Measurements from ENCODE around the gene TMEM150C.

DNA sequence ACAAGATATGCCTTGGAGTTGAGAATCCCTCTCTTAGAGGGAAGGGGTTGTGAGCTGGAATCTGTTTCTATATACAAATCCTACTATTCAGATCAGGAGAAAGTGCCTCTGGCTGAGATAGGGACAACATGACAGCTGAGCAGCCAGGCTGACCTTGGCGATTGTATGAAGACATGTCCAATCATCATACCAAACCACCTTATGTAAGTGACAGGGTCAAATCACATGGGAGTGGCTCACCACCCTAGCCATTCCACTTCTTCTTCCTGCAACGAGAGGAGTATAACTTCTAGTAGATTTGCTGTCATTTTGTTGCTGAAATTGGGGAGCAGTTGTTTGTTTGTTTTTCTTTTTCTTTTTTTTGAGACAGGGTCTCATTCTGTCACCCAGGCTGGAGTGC is 48.3 kb upstream of the TMEM150C start:
- no peak for TF ChIP-seq POLR2AphosphoS5 (IDR thresholded peaks at IDR 0.05)
- TF ChIP-seq, protein P1, sequence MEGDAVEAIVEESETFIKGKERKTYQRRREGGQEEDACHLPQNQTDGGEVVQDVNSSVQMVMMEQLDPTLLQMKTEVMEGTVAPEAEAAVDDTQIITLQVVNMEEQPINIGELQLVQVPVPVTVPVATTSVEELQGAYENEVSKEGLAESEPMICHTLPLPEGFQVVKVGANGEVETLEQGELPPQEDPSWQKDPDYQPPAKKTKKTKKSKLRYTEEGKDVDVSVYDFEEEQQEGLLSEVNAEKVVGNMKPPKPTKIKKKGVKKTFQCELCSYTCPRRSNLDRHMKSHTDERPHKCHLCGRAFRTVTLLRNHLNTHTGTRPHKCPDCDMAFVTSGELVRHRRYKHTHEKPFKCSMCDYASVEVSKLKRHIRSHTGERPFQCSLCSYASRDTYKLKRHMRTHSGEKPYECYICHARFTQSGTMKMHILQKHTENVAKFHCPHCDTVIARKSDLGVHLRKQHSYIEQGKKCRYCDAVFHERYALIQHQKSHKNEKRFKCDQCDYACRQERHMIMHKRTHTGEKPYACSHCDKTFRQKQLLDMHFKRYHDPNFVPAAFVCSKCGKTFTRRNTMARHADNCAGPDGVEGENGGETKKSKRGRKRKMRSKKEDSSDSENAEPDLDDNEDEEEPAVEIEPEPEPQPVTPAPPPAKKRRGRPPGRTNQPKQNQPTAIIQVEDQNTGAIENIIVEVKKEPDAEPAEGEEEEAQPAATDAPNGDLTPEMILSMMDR (IDR thresholded peaks at IDR 0.05), result no peak
